Ishikawa (cell line): ENCODE data around the gene RECQL5.

Experiments
- CEBPB ChIP-seq: IDR thresholded peaks from 2 replicates; pipeline ENCODE4 v1.6.1; 2012
- CREB1 ChIP-seq: IDR thresholded peaks from 2 replicates; pipeline ENCODE4 v1.6.1; 2012; ENCODE audit warnings: low read depth
- EGR1 ChIP-seq: IDR thresholded peaks from 2 replicates; pipeline ENCODE4 v1.6.1; 2012
- EP300 ChIP-seq: IDR thresholded peaks from 2 replicates; pipeline ENCODE4 v1.6.1; 2012; ENCODE audit warnings: borderline replicate concordance
- FOXM1 ChIP-seq: IDR thresholded peaks from 2 replicates; pipeline ENCODE4 v1.6.1; 2012; ENCODE audit warnings: low read depth, borderline replicate concordance
- NFIC ChIP-seq: IDR thresholded peaks from 2 replicates; pipeline ENCODE4 v1.6.1; 2012
- RAD21 ChIP-seq: IDR thresholded peaks from 2 replicates; pipeline ENCODE4 v1.6.1; 2012; ENCODE audit warnings: low read depth
- TAF1 ChIP-seq: IDR thresholded peaks from 2 replicates; pipeline ENCODE4 v1.6.1; 2012; ENCODE audit warnings: low read depth, mild to moderate bottlenecking
- TCF12 ChIP-seq: IDR thresholded peaks from 2 replicates; pipeline ENCODE4 v1.6.1; 2012; ENCODE audit warnings: low read depth
- TEAD4 ChIP-seq: IDR thresholded peaks from 2 replicates; pipeline ENCODE4 v1.6.1; 2012
- YY1 ChIP-seq: IDR thresholded peaks from 2 replicates; pipeline ENCODE4 v1.6.1; 2012; ENCODE audit warnings: low read depth
- ZBTB7A ChIP-seq: IDR thresholded peaks from 2 replicates; pipeline ENCODE4 v1.6.1; 2012; ENCODE audit warnings: low read depth
- TF ChIP-seq, protein P1 (sequence below): IDR thresholded peaks from 2 replicates; pipeline ENCODE4 v1.6.1; 2012
- TF ChIP-seq, protein P2 (sequence below): IDR thresholded peaks from 2 replicates; pipeline ENCODE4 v1.6.1; 2012
- TF ChIP-seq, protein P3 (sequence below): IDR thresholded peaks from 2 replicates; pipeline ENCODE4 v1.6.1; 2012; ENCODE audit warnings: low read depth, mild to moderate bottlenecking

Gene RECQL5

DNA sequence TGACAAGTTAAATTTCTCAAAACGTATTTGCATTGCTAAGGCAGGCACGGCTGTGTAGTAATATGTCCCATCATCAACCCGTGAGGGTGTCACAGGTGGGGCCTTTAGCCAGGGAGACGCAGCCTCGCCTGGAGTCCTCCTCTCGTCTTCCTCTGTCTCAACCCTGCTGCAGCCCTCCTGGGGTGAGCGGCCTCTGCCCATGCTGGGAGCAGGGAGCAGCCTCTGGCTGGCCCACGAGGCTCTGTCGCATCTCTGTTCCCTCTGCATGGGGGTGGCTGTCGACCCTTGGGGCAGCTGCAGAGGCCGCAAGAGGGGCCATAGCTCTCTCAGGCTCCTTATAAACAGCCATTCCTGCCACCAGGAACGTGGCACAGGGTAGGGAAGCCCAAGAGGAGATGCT, 34.5 kb downstream of the RECQL5 start:
- TF ChIP-seq NFIC: no peak
- no peak for TF ChIP-seq TEAD4
- no peak for TF ChIP-seq CEBPB
- TF ChIP-seq ZBTB7A: no peak
- no peak for TF ChIP-seq EGR1
- no peak for TF ChIP-seq YY1
- no peak for TF ChIP-seq FOXM1
- TF ChIP-seq, protein P1, sequence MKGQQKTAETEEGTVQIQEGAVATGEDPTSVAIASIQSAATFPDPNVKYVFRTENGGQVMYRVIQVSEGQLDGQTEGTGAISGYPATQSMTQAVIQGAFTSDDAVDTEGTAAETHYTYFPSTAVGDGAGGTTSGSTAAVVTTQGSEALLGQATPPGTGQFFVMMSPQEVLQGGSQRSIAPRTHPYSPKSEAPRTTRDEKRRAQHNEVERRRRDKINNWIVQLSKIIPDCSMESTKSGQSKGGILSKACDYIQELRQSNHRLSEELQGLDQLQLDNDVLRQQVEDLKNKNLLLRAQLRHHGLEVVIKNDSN: no peak

DNA sequence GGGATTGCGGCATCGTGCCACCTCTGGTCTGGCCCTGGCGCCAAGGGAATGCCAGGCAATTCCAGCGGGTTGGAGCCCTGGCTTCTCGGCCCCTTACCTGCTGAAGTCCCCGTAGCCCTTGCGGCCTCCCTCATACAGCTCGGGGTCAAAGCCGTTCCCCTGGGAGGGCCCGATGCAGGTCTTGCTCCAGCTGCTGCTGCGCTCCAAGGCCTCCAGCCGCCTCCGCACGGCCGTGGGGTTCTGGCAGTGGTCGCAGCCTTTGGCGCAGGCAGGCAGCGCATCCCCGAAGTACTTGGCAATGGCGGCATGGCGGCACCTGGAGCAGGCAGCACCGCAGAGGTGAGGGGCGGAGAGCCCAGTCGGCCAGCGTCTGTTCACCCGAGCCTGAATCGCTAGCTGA, 35.6 kb downstream of the RECQL5 start:
- TF ChIP-seq, protein P1: no peak
- TF ChIP-seq, protein P2, sequence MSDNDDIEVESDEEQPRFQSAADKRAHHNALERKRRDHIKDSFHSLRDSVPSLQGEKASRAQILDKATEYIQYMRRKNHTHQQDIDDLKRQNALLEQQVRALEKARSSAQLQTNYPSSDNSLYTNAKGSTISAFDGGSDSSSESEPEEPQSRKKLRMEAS: no peak
- TF ChIP-seq CREB1 (no peak), RAD21 (no peak), TCF12 (no peak), EP300 (no peak), CEBPB (no peak), FOXM1 (no peak), TEAD4 (no peak), ZBTB7A (no peak), TAF1 (no peak), NFIC (no peak), YY1 (no peak), EGR1 (no peak)
- TF ChIP-seq, protein P3, sequence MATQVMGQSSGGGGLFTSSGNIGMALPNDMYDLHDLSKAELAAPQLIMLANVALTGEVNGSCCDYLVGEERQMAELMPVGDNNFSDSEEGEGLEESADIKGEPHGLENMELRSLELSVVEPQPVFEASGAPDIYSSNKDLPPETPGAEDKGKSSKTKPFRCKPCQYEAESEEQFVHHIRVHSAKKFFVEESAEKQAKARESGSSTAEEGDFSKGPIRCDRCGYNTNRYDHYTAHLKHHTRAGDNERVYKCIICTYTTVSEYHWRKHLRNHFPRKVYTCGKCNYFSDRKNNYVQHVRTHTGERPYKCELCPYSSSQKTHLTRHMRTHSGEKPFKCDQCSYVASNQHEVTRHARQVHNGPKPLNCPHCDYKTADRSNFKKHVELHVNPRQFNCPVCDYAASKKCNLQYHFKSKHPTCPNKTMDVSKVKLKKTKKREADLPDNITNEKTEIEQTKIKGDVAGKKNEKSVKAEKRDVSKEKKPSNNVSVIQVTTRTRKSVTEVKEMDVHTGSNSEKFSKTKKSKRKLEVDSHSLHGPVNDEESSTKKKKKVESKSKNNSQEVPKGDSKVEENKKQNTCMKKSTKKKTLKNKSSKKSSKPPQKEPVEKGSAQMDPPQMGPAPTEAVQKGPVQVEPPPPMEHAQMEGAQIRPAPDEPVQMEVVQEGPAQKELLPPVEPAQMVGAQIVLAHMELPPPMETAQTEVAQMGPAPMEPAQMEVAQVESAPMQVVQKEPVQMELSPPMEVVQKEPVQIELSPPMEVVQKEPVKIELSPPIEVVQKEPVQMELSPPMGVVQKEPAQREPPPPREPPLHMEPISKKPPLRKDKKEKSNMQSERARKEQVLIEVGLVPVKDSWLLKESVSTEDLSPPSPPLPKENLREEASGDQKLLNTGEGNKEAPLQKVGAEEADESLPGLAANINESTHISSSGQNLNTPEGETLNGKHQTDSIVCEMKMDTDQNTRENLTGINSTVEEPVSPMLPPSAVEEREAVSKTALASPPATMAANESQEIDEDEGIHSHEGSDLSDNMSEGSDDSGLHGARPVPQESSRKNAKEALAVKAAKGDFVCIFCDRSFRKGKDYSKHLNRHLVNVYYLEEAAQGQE: no peak

DNA sequence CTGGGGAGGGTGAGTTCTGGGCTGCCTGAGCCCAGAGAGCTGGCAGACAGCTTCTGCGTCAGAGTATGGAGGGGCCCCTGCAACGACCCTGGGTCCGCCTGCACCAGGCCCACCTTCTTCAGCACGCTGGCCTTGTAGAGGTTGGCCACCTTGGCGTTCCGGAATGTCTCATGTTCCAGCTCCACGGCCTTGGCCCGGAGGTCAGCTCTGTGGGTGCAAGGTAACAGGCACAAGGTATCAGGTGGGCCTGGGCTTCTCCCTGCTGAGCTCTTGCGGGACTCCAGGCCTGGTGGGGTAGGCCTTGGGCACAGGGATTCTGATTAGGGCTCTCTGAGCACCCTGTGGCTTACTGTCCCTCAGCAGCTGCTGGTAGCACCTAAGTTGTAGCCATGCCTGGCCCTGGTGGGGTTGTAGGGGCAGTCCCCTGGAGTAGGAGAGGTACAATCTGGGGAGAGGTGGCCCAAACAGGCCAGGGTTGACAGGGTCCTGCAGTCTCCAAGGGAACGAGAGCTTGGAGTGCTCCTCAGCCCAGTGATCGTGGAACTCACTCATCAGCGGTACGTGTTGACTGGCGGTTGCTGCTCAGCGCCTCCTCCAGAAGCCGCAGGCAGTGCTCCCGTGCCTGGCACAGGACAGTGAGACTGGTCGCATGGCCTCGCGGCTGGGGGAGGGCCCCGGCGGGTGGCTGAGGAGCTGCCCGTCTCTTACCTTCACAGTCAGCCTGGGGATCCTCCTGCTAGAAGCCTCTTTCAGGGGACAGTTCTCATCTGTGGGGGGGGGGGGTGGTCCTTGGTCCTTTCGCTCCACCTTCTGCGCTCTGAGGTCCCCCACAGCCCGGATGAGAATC, 36.7 kb downstream of the RECQL5 start:
- TF ChIP-seq CEBPB: no peak
- TF ChIP-seq EP300: no peak
- TF ChIP-seq TAF1: no peak
- no peak for TF ChIP-seq CREB1
- TF ChIP-seq, protein P2: no peak
- TF ChIP-seq ZBTB7A: no peak
- TF ChIP-seq TEAD4: no peak
- TF ChIP-seq, protein P3: no peak
- no peak for TF ChIP-seq FOXM1
- no peak for TF ChIP-seq EGR1
- no peak for TF ChIP-seq YY1
- TF ChIP-seq, protein P1: no peak
- TF ChIP-seq NFIC: no peak
- TF ChIP-seq TCF12: no peak

DNA sequence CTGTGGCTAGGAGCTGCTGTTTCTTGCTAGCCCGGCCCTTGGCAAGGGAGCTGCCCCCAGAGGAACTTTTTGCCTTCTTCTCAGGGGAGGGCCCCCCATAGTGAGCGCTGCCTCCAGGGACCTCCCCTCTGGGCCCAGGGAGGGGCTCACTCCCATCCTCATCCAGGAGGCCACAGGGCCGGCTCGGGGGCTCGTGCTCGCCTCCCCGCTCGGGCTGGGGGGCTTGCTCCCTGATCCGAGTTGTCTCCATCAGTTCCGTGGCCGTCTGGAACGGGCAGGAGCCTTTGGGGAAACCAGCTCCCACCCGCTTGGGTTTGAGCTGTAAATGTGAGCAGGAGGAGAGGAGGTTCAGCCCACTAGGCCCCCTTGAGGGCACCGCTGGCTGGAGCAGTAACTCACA, 37.8 kb downstream of the RECQL5 start:
- TF ChIP-seq CEBPB: no peak
- TF ChIP-seq TCF12: no peak
- TF ChIP-seq, protein P3: no peak
- no peak for TF ChIP-seq EP300
- no peak for TF ChIP-seq ZBTB7A
- no peak for TF ChIP-seq TEAD4
- TF ChIP-seq EGR1: no peak
- TF ChIP-seq, protein P1: no peak
- TF ChIP-seq, protein P2: no peak
- no peak for TF ChIP-seq NFIC
- TF ChIP-seq CREB1: no peak
- no peak for TF ChIP-seq FOXM1
- TF ChIP-seq YY1: no peak
- TF ChIP-seq TAF1: no peak
- TF ChIP-seq RAD21: no peak
